SK-N-MC (cell line): Measurements from ENCODE around the gene CRISPLD2.

Experiments used
- EZH2 ChIP-seq: fragments of 200-600 bp; sonication (generic); IDR thresholded peaks from one replicate; pipeline ENCODE4 v1.6.1; 2017; ENCODE audit warnings: antibody characterized with exemption
- FOXP2 ChIP-seq: optimal IDR thresholded peaks from 2 replicates; pipeline ENCODE3; 2011; ENCODE audit warnings: mild to moderate bottlenecking, moderate library complexity; ENCODE audit not compliant: insufficient read depth; ENCODE audit errors: extremely low read length, control extremely low read depth
- POLR2AphosphoS5 ChIP-seq: IDR thresholded peaks from 2 replicates; pipeline ENCODE4 v1.6.1; 2012; ENCODE audit warnings: mild to moderate bottlenecking, low read depth, low read length, borderline replicate concordance

- TF ChIP-seq POLR2AphosphoS5, result no peak
- TF ChIP-seq EZH2, result no peak
- no peak for TF ChIP-seq FOXP2
These were observed 63.5 kb downstream of the CRISPLD2 start for GRCh38 chr16:84883301-84883700.
